Measurements from ENCODE around the gene CORO2B.

DNA sequence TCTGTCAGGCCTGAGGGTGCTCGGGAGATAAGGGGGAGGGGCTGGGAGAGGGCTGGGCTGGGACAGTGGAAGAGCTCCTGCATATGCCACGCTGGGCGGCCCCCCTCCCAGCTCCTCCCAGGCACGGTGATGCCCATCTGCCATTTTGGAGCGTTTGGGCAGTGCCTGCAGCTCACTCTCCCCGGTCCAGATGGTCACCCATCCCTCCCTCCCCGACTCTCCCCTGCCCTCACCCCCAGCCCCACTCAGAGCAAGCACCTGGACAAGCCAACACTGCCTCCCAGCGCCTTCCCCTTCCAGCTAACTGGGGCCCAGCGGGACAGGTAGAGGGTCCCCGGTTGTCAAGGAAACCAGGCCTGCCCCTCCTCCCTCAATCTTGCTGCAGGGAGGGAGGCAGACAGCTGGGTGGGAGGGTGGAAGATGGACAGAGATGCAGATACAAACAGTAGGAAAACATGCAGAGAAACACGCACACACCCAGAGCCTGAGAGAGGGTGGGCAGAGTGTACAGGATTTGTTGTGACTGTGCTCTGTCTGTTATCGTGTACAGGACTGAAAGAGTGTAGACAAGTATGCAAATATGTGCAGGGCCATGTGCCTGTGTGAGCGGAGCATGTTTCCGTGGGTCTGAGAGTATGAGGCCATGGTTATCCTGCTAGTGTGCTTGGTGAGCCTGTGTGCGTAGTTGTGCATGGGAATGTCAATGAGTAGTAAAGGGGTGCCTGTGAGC, 17.5 kb upstream of the CORO2B start:
- TF ChIP-seq, protein P1, sequence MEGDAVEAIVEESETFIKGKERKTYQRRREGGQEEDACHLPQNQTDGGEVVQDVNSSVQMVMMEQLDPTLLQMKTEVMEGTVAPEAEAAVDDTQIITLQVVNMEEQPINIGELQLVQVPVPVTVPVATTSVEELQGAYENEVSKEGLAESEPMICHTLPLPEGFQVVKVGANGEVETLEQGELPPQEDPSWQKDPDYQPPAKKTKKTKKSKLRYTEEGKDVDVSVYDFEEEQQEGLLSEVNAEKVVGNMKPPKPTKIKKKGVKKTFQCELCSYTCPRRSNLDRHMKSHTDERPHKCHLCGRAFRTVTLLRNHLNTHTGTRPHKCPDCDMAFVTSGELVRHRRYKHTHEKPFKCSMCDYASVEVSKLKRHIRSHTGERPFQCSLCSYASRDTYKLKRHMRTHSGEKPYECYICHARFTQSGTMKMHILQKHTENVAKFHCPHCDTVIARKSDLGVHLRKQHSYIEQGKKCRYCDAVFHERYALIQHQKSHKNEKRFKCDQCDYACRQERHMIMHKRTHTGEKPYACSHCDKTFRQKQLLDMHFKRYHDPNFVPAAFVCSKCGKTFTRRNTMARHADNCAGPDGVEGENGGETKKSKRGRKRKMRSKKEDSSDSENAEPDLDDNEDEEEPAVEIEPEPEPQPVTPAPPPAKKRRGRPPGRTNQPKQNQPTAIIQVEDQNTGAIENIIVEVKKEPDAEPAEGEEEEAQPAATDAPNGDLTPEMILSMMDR (IDR thresholded peaks at IDR 0.05): no peak
- no peak for TF ChIP-seq EZH2 (IDR thresholded peaks at IDR 0.05)

Data from neural progenitor cell (in vitro differentiated cells).